GM12878 (cell line): Measurements from ENCODE around the gene MCM9.

Experiments used
- BACH1 ChIP-seq: fragments of 450-650 bp; IDR thresholded peaks from 2 replicates; pipeline ENCODE4 v1.6.1; 2017; ENCODE audit warnings: mild to moderate bottlenecking, borderline replicate concordance
- BHLHE40 ChIP-seq, 2 experiments: fragments of 450-650 bp in 1 of 2; IDR thresholded peaks; 2 replicates each; pipeline ENCODE4 v1.6.1; 2011 to 2017; ENCODE audit warnings: low read depth in 2 of 2, borderline replicate concordance in 1 of 2, improper control_type of control experiment in 1 of 2, low read length in 1 of 2, mild to moderate bottlenecking in 1 of 2
- POLR2A ChIP-seq: IDR thresholded peaks from 2 replicates; pipeline ENCODE4 v1.6.1; 2011; ENCODE audit warnings: low read depth, mild to moderate bottlenecking, low read length
- SRF ChIP-seq, 2 experiments: IDR thresholded peaks; 2 replicates each; pipeline ENCODE4 v1.6.1; 2011; ENCODE audit warnings: low read depth in 2 of 2, low read length in 2 of 2, mild to moderate bottlenecking in 1 of 2, moderate library complexity in 1 of 2
- ZZZ3 ChIP-seq: IDR thresholded peaks from 2 replicates; pipeline ENCODE4 v1.6.1; 2011; ENCODE audit warnings: low read depth; ENCODE audit not compliant: control insufficient read depth, insufficient read length
- TF ChIP-seq, protein P1 (sequence below), 3 experiments: IDR thresholded peaks in 2 of 3; conservative IDR thresholded peaks in 1 of 3; 2 replicates each; pipeline ENCODE4 v1.5.1; 2011; ENCODE audit warnings: low read depth in 3 of 3, low read length in 3 of 3, mild to moderate bottlenecking in 3 of 3, control low read depth in 2 of 3, moderate library complexity in 2 of 3, inconsistent platforms in 1 of 3, mixed read lengths in 1 of 3; ENCODE audit not compliant: control insufficient read depth in 2 of 3, insufficient read depth in 1 of 3; ENCODE audit errors: extremely low read depth in 1 of 3
- TF ChIP-seq, protein P2 (sequence below): IDR thresholded peaks from 2 replicates; pipeline ENCODE4 v1.6.1; 2012; ENCODE audit warnings: low read depth, low read length, improper control_type of control experiment
- TF ChIP-seq, protein P3 (sequence below): fragments of 450-650 bp; IDR thresholded peaks from 2 replicates; pipeline ENCODE4 v1.6.1; 2017; ENCODE audit warnings: mild to moderate bottlenecking, low read depth, inconsistent platforms; ENCODE audit not compliant: poor library complexity, severe bottlenecking

DNA sequence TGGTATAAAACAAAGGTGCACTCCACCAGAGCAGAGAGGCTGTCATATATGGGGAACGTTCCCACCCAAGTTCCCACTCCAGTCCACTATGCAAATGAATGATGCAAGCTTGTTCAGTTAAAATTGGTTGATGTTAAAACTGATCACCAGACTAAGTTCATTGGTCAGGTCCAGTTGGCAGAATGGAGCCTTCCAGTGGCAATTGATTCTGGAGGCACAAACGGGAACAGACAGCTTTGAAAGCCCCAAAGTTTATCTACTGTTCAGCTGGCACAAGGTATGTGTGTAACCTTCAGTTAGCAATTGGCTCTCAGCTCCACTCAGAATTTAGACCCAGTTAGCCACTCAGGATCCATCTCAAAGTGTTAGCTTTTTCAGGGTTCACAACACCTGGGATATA lies 164.1 kb downstream of the MCM9 start:
- TF ChIP-seq SRF (IDR thresholded peaks at IDR 0.05; ENCODE audit: low read depth in 2 of 2, low read length in 2 of 2) (no peak), POLR2A (no peak), BHLHE40 (IDR thresholded peaks at IDR 0.05; ENCODE audit: borderline replicate concordance in 1 of 2, low read depth in 2 of 2, low read length in 1 of 2) (no peak), ZZZ3 (no peak), BACH1 (no peak)
- TF ChIP-seq, protein P1, sequence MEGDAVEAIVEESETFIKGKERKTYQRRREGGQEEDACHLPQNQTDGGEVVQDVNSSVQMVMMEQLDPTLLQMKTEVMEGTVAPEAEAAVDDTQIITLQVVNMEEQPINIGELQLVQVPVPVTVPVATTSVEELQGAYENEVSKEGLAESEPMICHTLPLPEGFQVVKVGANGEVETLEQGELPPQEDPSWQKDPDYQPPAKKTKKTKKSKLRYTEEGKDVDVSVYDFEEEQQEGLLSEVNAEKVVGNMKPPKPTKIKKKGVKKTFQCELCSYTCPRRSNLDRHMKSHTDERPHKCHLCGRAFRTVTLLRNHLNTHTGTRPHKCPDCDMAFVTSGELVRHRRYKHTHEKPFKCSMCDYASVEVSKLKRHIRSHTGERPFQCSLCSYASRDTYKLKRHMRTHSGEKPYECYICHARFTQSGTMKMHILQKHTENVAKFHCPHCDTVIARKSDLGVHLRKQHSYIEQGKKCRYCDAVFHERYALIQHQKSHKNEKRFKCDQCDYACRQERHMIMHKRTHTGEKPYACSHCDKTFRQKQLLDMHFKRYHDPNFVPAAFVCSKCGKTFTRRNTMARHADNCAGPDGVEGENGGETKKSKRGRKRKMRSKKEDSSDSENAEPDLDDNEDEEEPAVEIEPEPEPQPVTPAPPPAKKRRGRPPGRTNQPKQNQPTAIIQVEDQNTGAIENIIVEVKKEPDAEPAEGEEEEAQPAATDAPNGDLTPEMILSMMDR (IDR thresholded peaks at IDR 0.05 in 2 of 3, conservative IDR thresholded peaks at IDR 0.05 in 1 of 3; ENCODE audit: control insufficient read depth in 2 of 3, extremely low read depth in 1 of 3, insufficient read depth in 1 of 3, low read depth in 3 of 3, low read length in 3 of 3): no peak
- TF ChIP-seq, protein P2, sequence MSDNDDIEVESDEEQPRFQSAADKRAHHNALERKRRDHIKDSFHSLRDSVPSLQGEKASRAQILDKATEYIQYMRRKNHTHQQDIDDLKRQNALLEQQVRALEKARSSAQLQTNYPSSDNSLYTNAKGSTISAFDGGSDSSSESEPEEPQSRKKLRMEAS: no peak
- TF ChIP-seq, protein P3, sequence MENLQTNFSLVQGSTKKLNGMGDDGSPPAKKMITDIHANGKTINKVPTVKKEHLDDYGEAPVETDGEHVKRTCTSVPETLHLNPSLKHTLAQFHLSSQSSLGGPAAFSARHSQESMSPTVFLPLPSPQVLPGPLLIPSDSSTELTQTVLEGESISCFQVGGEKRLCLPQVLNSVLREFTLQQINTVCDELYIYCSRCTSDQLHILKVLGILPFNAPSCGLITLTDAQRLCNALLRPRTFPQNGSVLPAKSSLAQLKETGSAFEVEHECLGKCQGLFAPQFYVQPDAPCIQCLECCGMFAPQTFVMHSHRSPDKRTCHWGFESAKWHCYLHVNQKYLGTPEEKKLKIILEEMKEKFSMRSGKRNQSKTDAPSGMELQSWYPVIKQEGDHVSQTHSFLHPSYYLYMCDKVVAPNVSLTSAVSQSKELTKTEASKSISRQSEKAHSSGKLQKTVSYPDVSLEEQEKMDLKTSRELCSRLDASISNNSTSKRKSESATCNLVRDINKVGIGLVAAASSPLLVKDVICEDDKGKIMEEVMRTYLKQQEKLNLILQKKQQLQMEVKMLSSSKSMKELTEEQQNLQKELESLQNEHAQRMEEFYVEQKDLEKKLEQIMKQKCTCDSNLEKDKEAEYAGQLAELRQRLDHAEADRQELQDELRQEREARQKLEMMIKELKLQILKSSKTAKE: no peak
